ENCODE measurements around the gene APOB.

DNA sequence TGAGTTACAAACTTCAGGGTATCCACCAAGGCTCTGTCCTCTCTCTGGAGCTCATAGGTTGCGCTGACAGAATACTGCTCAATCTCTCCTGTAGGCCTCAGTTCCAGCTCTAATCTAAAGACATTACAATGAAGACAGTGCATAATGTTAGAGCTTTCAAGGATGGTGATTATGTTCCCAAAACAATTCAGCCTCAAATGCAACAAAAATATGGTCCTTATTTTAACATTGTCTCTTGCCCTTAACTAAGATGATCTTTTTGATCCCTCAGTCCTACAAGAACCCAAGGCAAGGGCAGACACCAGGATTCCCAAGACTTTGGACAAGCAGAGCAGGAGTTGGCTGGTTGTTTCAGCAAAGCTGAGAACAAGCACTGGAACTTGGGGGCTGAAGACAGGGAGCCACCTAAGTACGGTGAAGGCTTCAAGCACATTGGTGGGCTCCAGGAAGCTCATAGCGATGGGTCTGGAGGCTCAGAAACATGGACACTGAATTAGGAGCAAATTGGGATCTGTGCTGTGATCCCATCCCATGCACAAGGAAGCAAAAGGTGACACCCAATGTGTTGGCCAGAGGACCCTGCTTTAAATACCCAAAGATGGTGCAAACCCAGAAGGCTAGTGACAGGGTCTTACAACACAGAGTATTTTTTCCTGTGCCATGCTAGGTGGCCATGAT lies 24.7 kb downstream of the APOB start:
- TF ChIP-seq, protein P1, sequence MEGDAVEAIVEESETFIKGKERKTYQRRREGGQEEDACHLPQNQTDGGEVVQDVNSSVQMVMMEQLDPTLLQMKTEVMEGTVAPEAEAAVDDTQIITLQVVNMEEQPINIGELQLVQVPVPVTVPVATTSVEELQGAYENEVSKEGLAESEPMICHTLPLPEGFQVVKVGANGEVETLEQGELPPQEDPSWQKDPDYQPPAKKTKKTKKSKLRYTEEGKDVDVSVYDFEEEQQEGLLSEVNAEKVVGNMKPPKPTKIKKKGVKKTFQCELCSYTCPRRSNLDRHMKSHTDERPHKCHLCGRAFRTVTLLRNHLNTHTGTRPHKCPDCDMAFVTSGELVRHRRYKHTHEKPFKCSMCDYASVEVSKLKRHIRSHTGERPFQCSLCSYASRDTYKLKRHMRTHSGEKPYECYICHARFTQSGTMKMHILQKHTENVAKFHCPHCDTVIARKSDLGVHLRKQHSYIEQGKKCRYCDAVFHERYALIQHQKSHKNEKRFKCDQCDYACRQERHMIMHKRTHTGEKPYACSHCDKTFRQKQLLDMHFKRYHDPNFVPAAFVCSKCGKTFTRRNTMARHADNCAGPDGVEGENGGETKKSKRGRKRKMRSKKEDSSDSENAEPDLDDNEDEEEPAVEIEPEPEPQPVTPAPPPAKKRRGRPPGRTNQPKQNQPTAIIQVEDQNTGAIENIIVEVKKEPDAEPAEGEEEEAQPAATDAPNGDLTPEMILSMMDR (CRISPR knock-in tag; IDR thresholded peaks at IDR 0.05) = no peak
- no peak for TF ChIP-seq NONO (IDR thresholded peaks at IDR 0.05)
- TF ChIP-seq NONO (CRISPR knock-in tag; conservative IDR thresholded peaks at IDR 0.05) = no peak
- no peak for TF ChIP-seq NFIC (IDR thresholded peaks at IDR 0.05; ENCODE audit: low read length)
- no peak for TF ChIP-seq SMYD3 (CRISPR knock-in tag; IDR thresholded peaks at IDR 0.05)
- TF ChIP-seq CREB1 (IDR thresholded peaks at IDR 0.05) = no peak
- no peak for TF ChIP-seq CREB1 (CRISPR knock-in tag; IDR thresholded peaks at IDR 0.05)
- peak in 1 of 2 experiments; percentile 72; a peak in 2 of 4 replicates for TF ChIP-seq POLR2A (IDR thresholded peaks at IDR 0.05; ENCODE audit: insufficient read depth in 1 of 2, low read depth in 2 of 2, low read length in 2 of 2)

All from HepG2 (cell line).